Measurements from ENCODE around the gene OGN. TPM values are rescaled to one million over a fixed set of nuclear protein-coding genes. Genes with fewer than 3 reads are reported as not detected.
"Not testable (repeated sequence)": the region's sequence is repeated elsewhere in the genome, so short reads cannot be mapped to it uniquely, and the experiment has no call there.

OGN gene
- total and polyA plus RNA-seq, 5 donors: 18.6 to 45.0 (median 32.1) TPM

DNA sequence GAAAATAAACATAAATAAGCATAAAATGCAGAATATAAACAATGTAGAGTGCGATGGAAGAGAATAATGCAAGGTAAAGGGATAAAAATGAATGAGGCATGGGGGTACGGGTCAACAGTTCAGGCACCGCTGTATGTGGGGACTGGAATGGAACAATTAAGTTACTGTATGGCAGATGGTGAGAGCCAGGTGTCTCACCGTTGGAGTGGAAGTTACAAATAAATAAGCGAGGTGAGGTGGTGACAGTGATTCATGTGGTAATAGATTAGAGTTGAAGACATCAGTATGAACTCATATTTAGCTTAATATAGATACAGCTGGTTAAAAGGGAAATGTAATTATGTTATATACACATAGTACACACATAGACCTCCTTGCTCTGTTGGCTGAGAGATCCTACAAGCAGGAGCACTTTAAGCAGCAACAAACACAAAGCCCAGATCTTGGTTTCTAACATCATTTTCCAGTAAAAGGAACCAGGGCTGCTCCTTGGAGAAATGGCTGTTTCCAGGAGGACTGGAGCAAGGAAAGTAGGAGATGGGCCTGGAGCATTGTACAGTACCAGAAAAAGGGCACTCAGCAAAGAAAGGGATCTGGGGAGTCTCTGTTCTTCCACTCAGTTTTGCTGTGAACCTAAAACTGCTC lies 22.2 kb upstream of the OGN start:
- Histone ChIP-seq H3K4me1 (ENCODE audit: control insufficient read depth, insufficient read depth, low read length) (no peaks in the 10 kb centered on the region), H3K9me3 (ENCODE audit: control insufficient read depth, low read length) (no peaks in the 10 kb centered on the region), H3K27me3 (ENCODE audit: control insufficient read depth, insufficient read depth) (no peaks in the 10 kb centered on the region), H3K4me3 (ENCODE audit: low read length) (no peak overlapping the region), H3K27ac (ENCODE audit: low read length) (no peak overlapping the region)
- DNase-seq (no peak), ATAC-seq (peak in 1 of 2 donors; percentile 16)
- intact Hi-C loops (cut with DNase I): no loop called here
- WGBS: 71% methylated on average over 5 of the region's 5 CpGs

- Histone ChIP-seq H3K4me3 (ENCODE audit: low read length) (no peak overlapping the region), H3K27ac (ENCODE audit: low read length) (no peak overlapping the region), H3K9me3 (ENCODE audit: control insufficient read depth, low read length) (no peaks in the 10 kb centered on the region), H3K4me1 (ENCODE audit: control insufficient read depth, insufficient read depth, low read length) (no peaks in the 10 kb centered on the region), H3K27me3 (ENCODE audit: control insufficient read depth, insufficient read depth) (no peaks in the 10 kb centered on the region)
- no peak for DNase-seq
- no peak for ATAC-seq
- intact Hi-C loops (cut with DNase I): no loop called here
- WGBS: 49% methylated on average over 2 of the region's 2 CpGs
Observed at GRCh38 chr9:92425474-92425873, 21.1 kb upstream of the OGN start.

DNA sequence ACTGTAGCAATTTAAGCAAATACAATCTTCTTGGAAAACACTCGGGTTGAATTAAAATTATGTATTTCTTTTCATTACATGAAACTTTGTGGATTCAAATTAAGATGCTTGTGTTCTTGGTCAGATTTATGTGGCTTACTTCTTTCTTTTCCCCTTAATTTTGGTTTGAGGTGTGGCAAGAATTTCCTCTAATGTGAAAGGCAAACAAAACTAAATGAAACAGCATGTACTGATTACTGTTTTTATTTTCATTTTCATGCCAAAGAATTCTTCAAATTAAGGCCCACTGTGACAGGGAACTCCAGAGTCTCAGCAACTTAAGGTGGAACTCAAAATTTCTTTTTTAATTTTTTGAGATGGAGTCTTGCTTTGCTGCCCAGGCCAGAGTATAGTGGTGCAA lies 20.0 kb upstream of the OGN start, which contains the start of gene OMD:
TSS of gene OMD (minus strand) at position 132 of the 400 bp plus-strand sequence. CDS start 6,913 bp downstream, outside the sequence.
- ATAC-seq (peak in 1 of 2 donors; percentile 82), DNase-seq (no peak)
- WGBS: 57% methylated on average over 1 of the region's 1 CpG
- H3K27me3 ChIP-seq (ENCODE audit: control insufficient read depth, insufficient read depth): no peaks in the 10 kb centered on the region
- H3K9me3 ChIP-seq (ENCODE audit: control insufficient read depth, low read length): no peaks in the 10 kb centered on the region
- intact Hi-C loops (cut with DNase I): no loop called here
- no peaks in the 10 kb centered on the region for H3K4me1 ChIP-seq (ENCODE audit: control insufficient read depth, insufficient read depth, low read length)
- peak within 1 kb of the TSS; percentile 52 for H3K4me3 ChIP-seq (ENCODE audit: low read length)
- H3K27ac ChIP-seq (ENCODE audit: low read length): peak within 1 kb of the TSS; percentile 35

- intact Hi-C loops (cut with DNase I): no loop called here
- Histone ChIP-seq H3K9me3 (ENCODE audit: control insufficient read depth, low read length) (no peaks in the 10 kb centered on the region), H3K27me3 (ENCODE audit: control insufficient read depth, insufficient read depth) (no peaks in the 10 kb centered on the region), H3K4me3 (ENCODE audit: low read length) (peak overlapping the region; percentile 52), H3K4me1 (ENCODE audit: control insufficient read depth, insufficient read depth, low read length) (no peaks in the 10 kb centered on the region), H3K27ac (ENCODE audit: low read length) (no peak overlapping the region)
- DNase-seq (no peak), ATAC-seq (no peak)
- whole genome bisulfite sequencing: 75% methylated on average over 2 of the region's 2 CpGs
Observed at GRCh38 chr9:92423612-92424011, 19.2 kb upstream of the OGN start.

DNA sequence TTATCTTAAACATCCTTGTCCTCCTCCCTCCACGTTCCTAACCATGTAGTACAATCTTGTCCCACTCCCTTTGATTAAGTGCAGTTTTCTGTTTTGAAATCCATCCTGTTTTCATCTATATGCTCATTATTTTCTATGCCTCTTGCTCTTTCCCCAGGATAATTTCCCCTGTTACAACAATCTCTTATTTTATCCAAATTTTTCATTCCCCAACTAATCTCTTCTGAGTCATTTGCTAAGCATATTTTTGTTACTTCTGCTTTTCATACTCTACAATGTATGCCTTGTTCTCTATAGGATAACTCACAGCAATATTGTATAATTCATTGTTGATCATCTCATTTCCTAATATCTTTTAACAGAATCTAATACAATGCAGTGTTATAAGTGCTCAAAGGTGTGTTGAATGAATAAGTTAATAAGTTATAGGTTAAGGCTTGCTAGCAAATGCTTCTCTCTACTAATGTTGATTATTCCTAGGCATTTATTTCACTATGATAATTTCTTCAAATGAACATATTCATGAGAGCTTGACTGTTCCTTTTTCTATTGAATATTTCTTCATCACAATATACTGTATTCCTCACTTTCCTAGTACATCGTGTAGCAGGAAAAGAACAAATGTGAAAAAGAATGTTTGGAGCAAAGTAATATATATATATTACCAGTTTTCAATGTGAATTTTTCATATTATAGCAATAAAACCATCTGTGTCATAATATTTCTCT lies 18.4 kb upstream of the OGN start:
- ATAC-seq (no peak), DNase-seq (no peak)
- H3K27me3 ChIP-seq (ENCODE audit: control insufficient read depth, insufficient read depth): no peaks in the 10 kb centered on the region
- H3K4me3 ChIP-seq (ENCODE audit: low read length): no peak overlapping the region
- 68% methylated on average over 2 of the region's 2 CpGs for WGBS
- H3K9me3 ChIP-seq (ENCODE audit: control insufficient read depth, low read length): no peaks in the 10 kb centered on the region
- intact Hi-C loops (cut with DNase I): no loop called here
- H3K4me1 ChIP-seq (ENCODE audit: control insufficient read depth, insufficient read depth, low read length): no peaks in the 10 kb centered on the region
- no peak overlapping the region for H3K27ac ChIP-seq (ENCODE audit: low read length)

DNA sequence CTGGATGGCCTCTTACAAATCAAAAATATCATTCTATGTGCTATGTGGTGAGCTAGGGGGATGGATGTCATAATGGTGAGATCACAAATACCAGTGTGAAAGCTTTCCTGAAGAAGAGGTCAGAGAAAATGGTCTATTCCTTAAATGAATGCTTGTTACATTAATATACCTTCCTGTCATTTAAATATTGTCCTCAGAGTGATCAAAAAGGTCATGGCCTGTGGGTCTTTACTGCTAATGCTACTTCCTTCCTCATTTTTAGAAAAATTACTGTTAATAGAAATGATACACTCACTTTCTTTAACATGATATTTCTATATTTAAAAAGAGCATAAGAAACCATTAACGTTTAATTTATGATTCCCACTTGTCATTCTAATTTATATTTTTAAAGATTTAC lies 10.2 kb upstream of the OGN start:
- Histone ChIP-seq H3K9me3 (ENCODE audit: control insufficient read depth, low read length) (no peaks in the 10 kb centered on the region), H3K27ac (ENCODE audit: low read length) (no peak overlapping the region), H3K27me3 (ENCODE audit: control insufficient read depth, insufficient read depth) (no peaks in the 10 kb centered on the region), H3K4me3 (ENCODE audit: low read length) (no peak overlapping the region), H3K4me1 (ENCODE audit: control insufficient read depth, insufficient read depth, low read length) (no peaks in the 10 kb centered on the region)
- ATAC-seq (no peak), DNase-seq (no peak)
- 57% methylated on average over 1 of the region's 1 CpG for WGBS
- intact Hi-C loops (cut with DNase I): no loop called here

GRCh38 chr9:92411157-92411556 lies 6.8 kb upstream of the OGN start:
- H3K9me3 ChIP-seq (ENCODE audit: control insufficient read depth, low read length); H3K4me1 ChIP-seq (ENCODE audit: control insufficient read depth, insufficient read depth, low read length); H3K4me3 ChIP-seq (ENCODE audit: low read length); intact Hi-C loops (cut with DNase I); DNase-seq; ATAC-seq; H3K27ac ChIP-seq (ENCODE audit: low read length); H3K27me3 ChIP-seq (ENCODE audit: control insufficient read depth, insufficient read depth): not testable (repeated sequence)
- 70% methylated on average over 4 of the region's 4 CpGs for WGBS

GRCh38 chr9:92408747-92409478 lies 4.5 kb upstream of the OGN start:
- H3K27me3 ChIP-seq (ENCODE audit: control insufficient read depth, insufficient read depth): no peaks in the 10 kb centered on the region
- H3K27ac ChIP-seq (ENCODE audit: low read length): no peak overlapping the region
- H3K4me3 ChIP-seq (ENCODE audit: low read length): no peak overlapping the region
- no peaks in the 10 kb centered on the region for H3K4me1 ChIP-seq (ENCODE audit: control insufficient read depth, insufficient read depth, low read length)
- no peaks in the 10 kb centered on the region for H3K9me3 ChIP-seq (ENCODE audit: control insufficient read depth, low read length)
- DNase-seq (no peak), ATAC-seq (no peak)
- intact Hi-C loops (cut with DNase I): no loop called here
- 92% methylated on average over 2 of the region's 2 CpGs for WGBS

DNA sequence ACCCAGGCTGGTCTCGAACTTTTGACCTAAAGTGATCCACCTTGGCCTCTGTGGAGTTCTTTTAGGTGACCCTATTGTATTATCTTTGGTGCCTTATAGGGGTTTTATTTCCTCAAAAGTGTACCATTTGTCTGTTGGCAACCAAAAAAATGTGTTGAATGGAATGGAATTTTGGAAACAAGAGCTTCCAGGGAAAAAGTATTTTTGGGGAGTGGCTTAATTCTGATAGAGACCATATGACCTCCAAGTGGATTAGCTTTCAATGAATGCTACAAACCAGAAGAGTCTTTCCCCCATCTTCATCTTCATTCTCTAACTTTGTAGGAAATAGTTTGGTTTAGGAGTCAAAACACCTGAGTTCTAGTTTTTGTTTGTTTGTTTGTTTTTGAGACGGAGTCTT lies 3.4 kb upstream of the OGN start:
- DNase-seq: no peak
- Histone ChIP-seq H3K4me3 (ENCODE audit: low read length) (no peak overlapping the region), H3K4me1 (ENCODE audit: control insufficient read depth, insufficient read depth, low read length) (no peaks in the 10 kb centered on the region), H3K27me3 (ENCODE audit: control insufficient read depth, insufficient read depth) (no peaks in the 10 kb centered on the region), H3K9me3 (ENCODE audit: control insufficient read depth, low read length) (no peaks in the 10 kb centered on the region), H3K27ac (ENCODE audit: low read length) (no peak overlapping the region)
- 96% methylated on average over 2 of the region's 2 CpGs for WGBS
- intact Hi-C loops (cut with DNase I): no loop called here
- ATAC-seq: no peak

DNA sequence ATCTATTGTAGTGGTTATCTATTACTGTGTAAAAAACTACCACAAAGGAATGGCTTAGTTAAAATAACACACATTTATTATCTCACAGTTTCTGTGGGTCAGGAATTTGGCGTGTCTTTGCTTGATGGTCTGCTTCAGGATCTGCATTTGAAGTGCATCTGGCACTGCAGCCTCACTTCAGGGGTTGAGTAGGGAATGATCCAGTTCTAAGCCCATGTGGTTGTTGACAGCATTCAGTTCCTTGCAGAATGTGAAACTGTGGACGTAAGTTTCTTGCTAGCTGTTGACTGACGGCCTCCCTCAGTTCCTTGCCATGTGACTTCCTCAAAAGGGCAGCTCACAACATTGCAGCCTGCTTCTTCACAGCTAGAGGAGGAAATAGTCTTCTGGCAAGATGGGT lies 2.1 kb upstream of the OGN start:
- intact Hi-C loops (cut with DNase I): no loop called here
- H3K27me3 ChIP-seq (ENCODE audit: control insufficient read depth, insufficient read depth): no peaks in the 10 kb centered on the region
- H3K27ac ChIP-seq (ENCODE audit: low read length): peak overlapping the region; percentile 42
- ATAC-seq: peak; percentile 86 to 88
- H3K9me3 ChIP-seq (ENCODE audit: control insufficient read depth, low read length): no peaks in the 10 kb centered on the region
- peak in 2 of 3 donors; percentile 37 to 79 for DNase-seq
- WGBS: 26% methylated on average over 3 of the region's 3 CpGs
- no peaks in the 10 kb centered on the region for H3K4me1 ChIP-seq (ENCODE audit: control insufficient read depth, insufficient read depth, low read length)
- peak overlapping the region; percentile 3 for H3K4me3 ChIP-seq (ENCODE audit: low read length)

DNA sequence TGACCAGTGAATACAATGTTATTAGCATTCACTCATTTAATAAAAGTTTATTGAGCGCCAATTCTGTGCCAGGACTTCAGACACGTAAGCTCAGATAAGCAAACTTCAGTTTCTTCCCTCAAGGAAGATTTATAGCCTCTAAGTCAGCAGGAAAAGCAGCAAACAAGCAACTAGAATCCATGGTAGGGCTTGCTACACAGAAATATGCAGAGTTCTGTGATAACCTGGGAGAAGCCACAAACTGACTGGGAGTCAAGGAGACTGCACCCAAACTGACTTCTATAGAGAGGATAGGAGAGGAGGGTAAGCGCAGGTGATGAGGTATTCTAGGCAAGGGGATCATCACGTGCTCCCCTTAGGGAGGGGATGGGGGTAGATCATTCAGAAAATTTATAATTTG lies 1.4 kb upstream of the OGN start:
- DNase-seq (no peak), ATAC-seq (no peak)
- Histone ChIP-seq H3K4me1 (ENCODE audit: control insufficient read depth, insufficient read depth, low read length) (no peaks in the 10 kb centered on the region), H3K4me3 (ENCODE audit: low read length) (peak overlapping the region; percentile 3), H3K27ac (ENCODE audit: low read length) (no peak overlapping the region), H3K27me3 (ENCODE audit: control insufficient read depth, insufficient read depth) (no peaks in the 10 kb centered on the region), H3K9me3 (ENCODE audit: control insufficient read depth, low read length) (no peaks in the 10 kb centered on the region)
- intact Hi-C loops (cut with DNase I): no loop called here
- 75% methylated on average over 4 of the region's 4 CpGs for WGBS
